Measurements from ENCODE around the gene FREM1.

DNA sequence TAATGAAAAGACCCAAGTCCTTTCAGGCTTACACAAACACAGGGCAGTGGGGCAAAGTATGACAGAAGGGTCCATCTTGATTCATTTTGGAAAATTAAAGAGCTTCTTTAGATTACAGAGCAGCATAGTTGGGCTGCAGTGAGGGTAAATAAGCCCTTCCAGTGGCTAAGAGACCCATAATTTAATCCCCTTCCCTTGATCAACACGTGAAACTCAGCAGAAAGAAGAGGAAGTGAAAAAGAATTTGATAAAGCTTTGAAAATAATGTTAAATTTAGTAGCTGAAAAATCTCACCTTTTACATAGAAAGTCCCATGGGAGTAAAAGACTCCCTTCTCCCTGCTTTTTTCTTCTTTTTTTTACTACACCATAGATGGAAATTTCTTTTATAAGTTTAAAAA is 87.6 kb downstream of the FREM1 start:
- TF ChIP-seq TAF1 (IDR thresholded peaks at IDR 0.05; ENCODE audit: borderline replicate concordance, low read depth, low read length) (no peak), POLR2AphosphoS5 (IDR thresholded peaks at IDR 0.05; ENCODE audit: low read depth, low read length) (no peak), EP300 (IDR thresholded peaks at IDR 0.05; ENCODE audit: borderline replicate concordance in 1 of 2, low read depth in 1 of 2, low read length in 1 of 2) (no peak)
- TF ChIP-seq, protein P1, sequence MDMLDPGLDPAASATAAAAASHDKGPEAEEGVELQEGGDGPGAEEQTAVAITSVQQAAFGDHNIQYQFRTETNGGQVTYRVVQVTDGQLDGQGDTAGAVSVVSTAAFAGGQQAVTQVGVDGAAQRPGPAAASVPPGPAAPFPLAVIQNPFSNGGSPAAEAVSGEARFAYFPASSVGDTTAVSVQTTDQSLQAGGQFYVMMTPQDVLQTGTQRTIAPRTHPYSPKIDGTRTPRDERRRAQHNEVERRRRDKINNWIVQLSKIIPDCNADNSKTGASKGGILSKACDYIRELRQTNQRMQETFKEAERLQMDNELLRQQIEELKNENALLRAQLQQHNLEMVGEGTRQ (IDR thresholded peaks at IDR 0.05; ENCODE audit: borderline replicate concordance, low read depth, low read length), result no peak
- TF ChIP-seq, protein P2, sequence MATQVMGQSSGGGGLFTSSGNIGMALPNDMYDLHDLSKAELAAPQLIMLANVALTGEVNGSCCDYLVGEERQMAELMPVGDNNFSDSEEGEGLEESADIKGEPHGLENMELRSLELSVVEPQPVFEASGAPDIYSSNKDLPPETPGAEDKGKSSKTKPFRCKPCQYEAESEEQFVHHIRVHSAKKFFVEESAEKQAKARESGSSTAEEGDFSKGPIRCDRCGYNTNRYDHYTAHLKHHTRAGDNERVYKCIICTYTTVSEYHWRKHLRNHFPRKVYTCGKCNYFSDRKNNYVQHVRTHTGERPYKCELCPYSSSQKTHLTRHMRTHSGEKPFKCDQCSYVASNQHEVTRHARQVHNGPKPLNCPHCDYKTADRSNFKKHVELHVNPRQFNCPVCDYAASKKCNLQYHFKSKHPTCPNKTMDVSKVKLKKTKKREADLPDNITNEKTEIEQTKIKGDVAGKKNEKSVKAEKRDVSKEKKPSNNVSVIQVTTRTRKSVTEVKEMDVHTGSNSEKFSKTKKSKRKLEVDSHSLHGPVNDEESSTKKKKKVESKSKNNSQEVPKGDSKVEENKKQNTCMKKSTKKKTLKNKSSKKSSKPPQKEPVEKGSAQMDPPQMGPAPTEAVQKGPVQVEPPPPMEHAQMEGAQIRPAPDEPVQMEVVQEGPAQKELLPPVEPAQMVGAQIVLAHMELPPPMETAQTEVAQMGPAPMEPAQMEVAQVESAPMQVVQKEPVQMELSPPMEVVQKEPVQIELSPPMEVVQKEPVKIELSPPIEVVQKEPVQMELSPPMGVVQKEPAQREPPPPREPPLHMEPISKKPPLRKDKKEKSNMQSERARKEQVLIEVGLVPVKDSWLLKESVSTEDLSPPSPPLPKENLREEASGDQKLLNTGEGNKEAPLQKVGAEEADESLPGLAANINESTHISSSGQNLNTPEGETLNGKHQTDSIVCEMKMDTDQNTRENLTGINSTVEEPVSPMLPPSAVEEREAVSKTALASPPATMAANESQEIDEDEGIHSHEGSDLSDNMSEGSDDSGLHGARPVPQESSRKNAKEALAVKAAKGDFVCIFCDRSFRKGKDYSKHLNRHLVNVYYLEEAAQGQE (IDR thresholded peaks at IDR 0.05; ENCODE audit: low read depth, low read length), result no peak
- TF ChIP-seq, protein P3, sequence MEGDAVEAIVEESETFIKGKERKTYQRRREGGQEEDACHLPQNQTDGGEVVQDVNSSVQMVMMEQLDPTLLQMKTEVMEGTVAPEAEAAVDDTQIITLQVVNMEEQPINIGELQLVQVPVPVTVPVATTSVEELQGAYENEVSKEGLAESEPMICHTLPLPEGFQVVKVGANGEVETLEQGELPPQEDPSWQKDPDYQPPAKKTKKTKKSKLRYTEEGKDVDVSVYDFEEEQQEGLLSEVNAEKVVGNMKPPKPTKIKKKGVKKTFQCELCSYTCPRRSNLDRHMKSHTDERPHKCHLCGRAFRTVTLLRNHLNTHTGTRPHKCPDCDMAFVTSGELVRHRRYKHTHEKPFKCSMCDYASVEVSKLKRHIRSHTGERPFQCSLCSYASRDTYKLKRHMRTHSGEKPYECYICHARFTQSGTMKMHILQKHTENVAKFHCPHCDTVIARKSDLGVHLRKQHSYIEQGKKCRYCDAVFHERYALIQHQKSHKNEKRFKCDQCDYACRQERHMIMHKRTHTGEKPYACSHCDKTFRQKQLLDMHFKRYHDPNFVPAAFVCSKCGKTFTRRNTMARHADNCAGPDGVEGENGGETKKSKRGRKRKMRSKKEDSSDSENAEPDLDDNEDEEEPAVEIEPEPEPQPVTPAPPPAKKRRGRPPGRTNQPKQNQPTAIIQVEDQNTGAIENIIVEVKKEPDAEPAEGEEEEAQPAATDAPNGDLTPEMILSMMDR (IDR thresholded peaks at IDR 0.05), result no peak
- TF ChIP-seq, protein P4, sequence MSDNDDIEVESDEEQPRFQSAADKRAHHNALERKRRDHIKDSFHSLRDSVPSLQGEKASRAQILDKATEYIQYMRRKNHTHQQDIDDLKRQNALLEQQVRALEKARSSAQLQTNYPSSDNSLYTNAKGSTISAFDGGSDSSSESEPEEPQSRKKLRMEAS (IDR thresholded peaks at IDR 0.05; ENCODE audit: low read depth), result no peak
